HepG2 (cell line): ENCODE measurements around the gene PDZD11. TPM values are rescaled to one million over a fixed set of nuclear protein-coding genes. Genes with fewer than 3 reads are reported as not detected.

Source experiments
- ATAD3A ChIP-seq: sonication (generic); formaldehyde crosslinking; IDR thresholded peaks from 2 replicates; pipeline ENCODE4 v1.4.0; 2020; ENCODE audit warnings: missing genetic modification reagents
- ATF1 ChIP-seq: IDR thresholded peaks from 2 replicates; pipeline ENCODE4 v1.6.1; 2016; ENCODE audit warnings: mild to moderate bottlenecking, control low read depth
- ATF7-NPFF ChIP-seq: sonication (generic); formaldehyde crosslinking; IDR thresholded peaks from 2 replicates; pipeline ENCODE4 v1.8.1; 2023; ENCODE audit warnings: mild to moderate bottlenecking, low read depth, missing genetic modification reagents, moderate library complexity
- CHD4 ChIP-seq: fragments of 200-600 bp; sonication (generic); IDR thresholded peaks from 2 replicates; pipeline ENCODE4 v1.7.0; 2017; ENCODE audit warnings: mild to moderate bottlenecking, low read length, borderline replicate concordance
- EHMT2 ChIP-seq: fragments of 200-600 bp; sonication (generic); IDR thresholded peaks from 2 replicates; pipeline ENCODE4 v1.7.0; 2017; ENCODE audit warnings: antibody characterized with exemption, low read depth, low read length, borderline replicate concordance
- EP300 ChIP-seq, 3 experiments: sonication (generic) in 1 of 3; formaldehyde crosslinking in 1 of 3; IDR thresholded peaks; 2 replicates each; pipeline versions ENCODE4 v1.5.1 to v1.6.1; 2011 to 2020; ENCODE audit warnings: low read depth in 2 of 3, low read length in 2 of 3, borderline replicate concordance in 1 of 3, improper control_type of control experiment in 1 of 3, mild to moderate bottlenecking in 1 of 3, missing genetic modification reagents in 1 of 3, moderate library complexity in 1 of 3
- MED13 ChIP-seq: sonication (generic); formaldehyde crosslinking; IDR thresholded peaks from 2 replicates; pipeline ENCODE4 v1.5.0; 2020; ENCODE audit warnings: missing genetic modification reagents
- MEF2D ChIP-seq: sonication (generic); formaldehyde crosslinking; IDR thresholded peaks from 2 replicates; pipeline ENCODE4 v1.5.1; 2020; ENCODE audit warnings: mild to moderate bottlenecking, missing genetic modification reagents
- MLLT10 ChIP-seq: sonication (generic); formaldehyde crosslinking; IDR thresholded peaks from 2 replicates; pipeline ENCODE4 v1.4.0; 2020; ENCODE audit warnings: missing genetic modification reagents
- POLR2AphosphoS5 ChIP-seq: IDR thresholded peaks from 2 replicates; pipeline ENCODE4 v1.6.1; 2012; ENCODE audit warnings: low read depth, low read length
- POLR2G ChIP-seq: fragments of 200-400 bp; formaldehyde crosslinking; IDR thresholded peaks from 2 replicates; pipeline ENCODE4 v1.6.1; 2018; ENCODE audit warnings: mild to moderate bottlenecking, low read depth, low read length, moderate library complexity
- TBL1XR1 ChIP-seq: fragments of 150-350 bp; IDR thresholded peaks from 2 replicates; pipeline ENCODE4 v1.6.1; 2014; ENCODE audit warnings: borderline replicate concordance, low read length; ENCODE audit not compliant: partially characterized antibody
- TCF12 ChIP-seq, 2 experiments: fragments of 450-650 bp in 1 of 2; sonication (generic) in 1 of 2; formaldehyde crosslinking in 1 of 2; IDR thresholded peaks; 2 replicates each; pipeline versions ENCODE4 v1.6.1 to v1.8.0; 2017 to 2022; ENCODE audit warnings: antibody characterized with exemption in 1 of 2, mild to moderate bottlenecking in 1 of 2, missing genetic modification reagents in 1 of 2, moderate library complexity in 1 of 2
- TGIF2 ChIP-seq: IDR thresholded peaks from 2 replicates; pipeline ENCODE4 v1.6.1; 2016; ENCODE audit warnings: control low read depth, missing compliant biosample characterization
- THRA ChIP-seq: sonication (generic); formaldehyde crosslinking; IDR thresholded peaks from 2 replicates; pipeline ENCODE4 v1.4.0; 2020; ENCODE audit warnings: missing genetic modification reagents, borderline replicate concordance
- ZKSCAN8 ChIP-seq: IDR thresholded peaks from 2 replicates; pipeline ENCODE4 v1.6.1; 2016; ENCODE audit warnings: borderline replicate concordance, missing genetic modification reagents, missing compliant biosample characterization
- ZNF253 ChIP-seq: sonication (generic); formaldehyde crosslinking; IDR thresholded peaks from 2 replicates; pipeline ENCODE4 v1.8.0; 2022; ENCODE audit warnings: mild to moderate bottlenecking, missing genetic modification reagents, borderline replicate concordance
- ZNF883 ChIP-seq: sonication (generic); formaldehyde crosslinking; IDR thresholded peaks from 2 replicates; pipeline ENCODE4 v1.5.1; 2020; ENCODE audit warnings: mild to moderate bottlenecking, missing genetic modification reagents; ENCODE audit errors: not compliant biosample characterization
- polyA plus RNA-seq, 8 experiments: library from polyadenylated mRNA; depleted of rRNA in 3 of 8; stranded (reverse) in 7 of 8; unstranded in 1 of 8; fragments of >200 nt; fragmentation: Illumina TruSeq in 4 of 8; extraction: Trizol in 4 of 8; gene quantifications; 2 replicates each; pipeline versions ENCODE4 v1.2.1 to v1.2.3, GENCODE V29; 2011 to 2016; ENCODE audit warnings: low read depth in 4 of 8, missing spikeins in 1 of 8, mixed read lengths in 1 of 8; ENCODE audit not compliant: insufficient read depth in 1 of 8
- total RNA-seq, 5 experiments: library from RNA; depleted of rRNA; stranded (reverse); fragments of >200 nt; fragmentation: Illumina TruSeq; extraction: Trizol; gene quantifications; 2 replicates each; pipeline ENCODE4 v1.2.3, GENCODE V29; 2016; ENCODE audit warnings: low read depth in 1 of 5
- TF ChIP-seq, protein P1 (sequence below): sonication (generic); formaldehyde crosslinking; IDR thresholded peaks from 2 replicates; pipeline ENCODE4 v1.5.1; 2020; ENCODE audit warnings: mild to moderate bottlenecking, missing genetic modification reagents, moderate library complexity
- TF ChIP-seq, protein P2 (sequence below), 2 experiments: sonication (generic) in 1 of 2; formaldehyde crosslinking in 1 of 2; IDR thresholded peaks; 2 replicates each; pipeline versions ENCODE4 v1.4.0 to v1.6.1; 2018 to 2020; ENCODE audit warnings: missing genetic modification reagents in 2 of 2, borderline replicate concordance in 1 of 2, low read depth in 1 of 2, mild to moderate bottlenecking in 1 of 2, missing biosample characterization in 1 of 2

Gene PDZD11
- total and polyA plus RNA-seq, 2 of the 13 experiments (the other 11 are each of a cell fraction or from before 2014, with no cell fraction given) = 29.1 to 47.0 TPM

DNA sequence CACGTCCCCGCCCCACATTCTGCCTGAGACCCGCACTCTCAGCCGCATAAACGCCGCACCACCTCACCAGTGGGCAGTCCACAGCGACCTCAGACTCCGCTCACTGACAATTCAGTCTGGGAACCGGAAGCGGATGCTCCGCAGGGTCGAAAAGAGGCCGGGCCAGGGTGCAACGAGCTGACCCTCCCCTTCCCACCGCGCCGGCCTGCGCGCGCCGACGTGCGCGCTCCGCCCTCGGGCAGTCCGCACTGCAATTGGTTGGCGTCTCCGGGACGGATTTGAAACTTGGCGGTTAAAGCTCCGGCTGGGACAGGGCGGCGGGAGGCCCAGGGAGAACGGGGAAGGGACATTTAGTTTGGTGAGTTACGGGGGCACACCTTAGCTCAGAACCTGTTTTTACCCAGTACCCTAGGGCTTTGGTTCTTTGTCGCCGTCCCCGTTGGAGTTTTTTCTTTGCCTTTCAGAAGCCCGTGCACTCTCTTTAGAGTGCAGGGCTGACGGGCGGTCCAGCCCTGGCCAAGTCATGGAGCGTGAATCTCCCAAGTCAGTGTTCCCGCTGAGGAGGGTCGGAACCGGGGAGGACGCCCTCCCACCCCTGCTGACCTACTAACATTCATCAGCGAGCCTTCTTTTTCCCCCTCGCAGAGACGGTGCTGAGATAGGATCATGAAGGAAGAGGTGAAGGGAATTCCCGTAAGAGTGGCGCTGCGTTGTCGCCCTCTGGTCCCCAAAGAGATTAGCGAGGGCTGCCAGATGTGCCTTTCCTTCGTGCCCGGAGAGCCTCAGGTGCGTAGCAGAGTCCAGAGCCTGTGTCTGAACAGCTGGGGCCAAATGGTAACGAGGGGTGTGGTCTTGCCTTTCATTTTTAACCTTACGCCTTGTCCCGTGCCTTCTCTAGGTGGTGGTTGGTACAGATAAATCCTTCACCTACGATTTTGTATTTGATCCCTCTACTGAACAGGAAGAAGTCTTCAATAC, at the start of gene PDZD11, which contains the start of gene KIF4A (continued):
- TF ChIP-seq THRA (CRISPR knock-in tag) (no peak), ATAD3A (CRISPR knock-in tag) (no peak), EHMT2 (no peak), MLLT10 (CRISPR knock-in tag) (no peak), ZKSCAN8 (CRISPR knock-in tag) (no peak), TCF12 (IDR thresholded peaks at IDR 0.05) (no peak), TCF12 (CRISPR knock-in tag; IDR thresholded peaks at IDR 0.05) (no peak), POLR2G (peak; percentile 73), CHD4 (no peak), ATF7-NPFF (CRISPR knock-in tag) (peak; percentile 65; the same call in 1 of the 2 replicates), TGIF2 (CRISPR knock-in tag) (peak; percentile 46; the same call in 1 of the 2 replicates), ZNF883 (CRISPR knock-in tag) (no peak), TBL1XR1 (no peak), ZNF253 (CRISPR knock-in tag) (no peak), POLR2AphosphoS5 (peak; percentile 78), ATF1 (CRISPR knock-in tag) (peak; percentile 57; the same call in 1 of the 2 replicates), MEF2D (no peak), EP300 (IDR thresholded peaks at IDR 0.05; ENCODE audit: low read depth in 2 of 2, low read length in 2 of 2) (no peak), EP300 (CRISPR knock-in tag; IDR thresholded peaks at IDR 0.05; ENCODE audit: borderline replicate concordance) (no peak), MED13 (no peak)
- TF ChIP-seq, protein P1, sequence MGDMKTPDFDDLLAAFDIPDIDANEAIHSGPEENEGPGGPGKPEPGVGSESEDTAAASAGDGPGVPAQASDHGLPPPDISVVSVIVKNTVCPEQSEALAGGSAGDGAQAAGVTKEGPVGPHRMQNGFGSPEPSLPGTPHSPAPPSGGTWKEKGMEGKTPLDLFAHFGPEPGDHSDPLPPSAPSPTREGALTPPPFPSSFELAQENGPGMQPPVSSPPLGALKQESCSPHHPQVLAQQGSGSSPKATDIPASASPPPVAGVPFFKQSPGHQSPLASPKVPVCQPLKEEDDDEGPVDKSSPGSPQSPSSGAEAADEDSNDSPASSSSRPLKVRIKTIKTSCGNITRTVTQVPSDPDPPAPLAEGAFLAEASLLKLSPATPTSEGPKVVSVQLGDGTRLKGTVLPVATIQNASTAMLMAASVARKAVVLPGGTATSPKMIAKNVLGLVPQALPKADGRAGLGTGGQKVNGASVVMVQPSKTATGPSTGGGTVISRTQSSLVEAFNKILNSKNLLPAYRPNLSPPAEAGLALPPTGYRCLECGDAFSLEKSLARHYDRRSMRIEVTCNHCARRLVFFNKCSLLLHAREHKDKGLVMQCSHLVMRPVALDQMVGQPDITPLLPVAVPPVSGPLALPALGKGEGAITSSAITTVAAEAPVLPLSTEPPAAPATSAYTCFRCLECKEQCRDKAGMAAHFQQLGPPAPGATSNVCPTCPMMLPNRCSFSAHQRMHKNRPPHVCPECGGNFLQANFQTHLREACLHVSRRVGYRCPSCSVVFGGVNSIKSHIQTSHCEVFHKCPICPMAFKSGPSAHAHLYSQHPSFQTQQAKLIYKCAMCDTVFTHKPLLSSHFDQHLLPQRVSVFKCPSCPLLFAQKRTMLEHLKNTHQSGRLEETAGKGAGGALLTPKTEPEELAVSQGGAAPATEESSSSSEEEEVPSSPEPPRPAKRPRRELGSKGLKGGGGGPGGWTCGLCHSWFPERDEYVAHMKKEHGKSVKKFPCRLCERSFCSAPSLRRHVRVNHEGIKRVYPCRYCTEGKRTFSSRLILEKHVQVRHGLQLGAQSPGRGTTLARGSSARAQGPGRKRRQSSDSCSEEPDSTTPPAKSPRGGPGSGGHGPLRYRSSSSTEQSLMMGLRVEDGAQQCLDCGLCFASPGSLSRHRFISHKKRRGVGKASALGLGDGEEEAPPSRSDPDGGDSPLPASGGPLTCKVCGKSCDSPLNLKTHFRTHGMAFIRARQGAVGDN = peak; percentile 68
- TF ChIP-seq, protein P2, sequence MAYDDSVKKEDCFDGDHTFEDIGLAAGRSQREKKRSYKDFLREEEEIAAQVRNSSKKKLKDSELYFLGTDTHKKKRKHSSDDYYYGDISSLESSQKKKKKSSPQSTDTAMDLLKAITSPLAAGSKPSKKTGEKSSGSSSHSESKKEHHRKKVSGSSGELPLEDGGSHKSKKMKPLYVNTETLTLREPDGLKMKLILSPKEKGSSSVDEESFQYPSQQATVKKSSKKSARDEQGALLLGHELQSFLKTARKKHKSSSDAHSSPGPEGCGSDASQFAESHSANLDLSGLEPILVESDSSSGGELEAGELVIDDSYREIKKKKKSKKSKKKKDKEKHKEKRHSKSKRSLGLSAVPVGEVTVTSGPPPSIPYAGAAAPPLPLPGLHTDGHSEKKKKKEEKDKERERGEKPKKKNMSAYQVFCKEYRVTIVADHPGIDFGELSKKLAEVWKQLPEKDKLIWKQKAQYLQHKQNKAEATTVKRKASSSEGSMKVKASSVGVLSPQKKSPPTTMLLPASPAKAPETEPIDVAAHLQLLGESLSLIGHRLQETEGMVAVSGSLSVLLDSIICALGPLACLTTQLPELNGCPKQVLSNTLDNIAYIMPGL (CRISPR knock-in tag; IDR thresholded peaks at IDR 0.05; ENCODE audit: borderline replicate concordance in 1 of 2, low read depth in 1 of 2) = 0 out of 4 replicates have a peak, but pooled peaks of 1 of the 2 experiments have one; percentile 12
